Activated T-helper 2 cell treated with anti-CD3 and anti-CD28 coated beads, Interferon-gamma antibody, Interleukin-2, Interleukin-4, amounts not matched to agents 10 μg/mL and 5 μg/mL and 100 μg/mL, durations not matched to agents 14 hours and 24 hours and 36 hours (primary cell): Measurements from ENCODE around the gene HTT. TPM values are rescaled to one million over a fixed set of nuclear protein-coding genes. Genes with fewer than 3 reads are reported as not detected.

Experiments
- DNase-seq: peaks from one replicate; pipeline ENCODE4 v3.0.0; 2021; ENCODE audit warnings: low spot score
- H3K27ac Mint-ChIP-seq: one replicate; pipeline ENCODE4 v1.8.0; 2021; ENCODE audit warnings: mixed read lengths
- H3K27me3 Mint-ChIP-seq: one replicate; pipeline ENCODE4 v1.8.0; 2021; ENCODE audit warnings: low read depth, mixed read lengths
- H3K36me3 Mint-ChIP-seq: one replicate; pipeline ENCODE4 v1.8.0; 2021; ENCODE audit warnings: low read depth, mixed read lengths
- H3K4me1 Mint-ChIP-seq: one replicate; pipeline ENCODE4 v1.8.0; 2021; ENCODE audit warnings: low read depth, mixed read lengths
- H3K4me3 Mint-ChIP-seq: one replicate; pipeline ENCODE4 v1.8.0; 2021; ENCODE audit warnings: low read depth, mild to moderate bottlenecking, moderate library complexity, mixed read lengths
- H3K9me3 Mint-ChIP-seq: one replicate; pipeline ENCODE4 v1.8.0; 2021; ENCODE audit warnings: mixed read lengths
- intact Hi-C: fragments of 100-400 bp; cut with micrococcal nuclease; formaldehyde crosslinking; loops from one replicate; pipeline ENCODE4 v1.15.1; 2023
- total RNA-seq: library from RNA; stranded (reverse); gene quantifications from 2 replicates; pipeline ENCODE4 v1.2.3, GENCODE V29; 2022

Gene HTT
- total RNA-seq, 1 donor from 2014 or later, result 65.3 TPM

GRCh38 chr4:3227878-3228675 lies 153.6 kb downstream of the HTT start:
- intact Hi-C loops, result no loop called here
- no peak for DNase-seq
- no peaks in the 10 kb centered on the region for H3K4me1 Mint-ChIP-seq
- no peaks in the 10 kb centered on the region for H3K27me3 Mint-ChIP-seq
- peaks cover 59% of the 10 kb centered on the region for H3K36me3 Mint-ChIP-seq
- H3K27ac Mint-ChIP-seq, result no peak overlapping the region
- no peaks in the 10 kb centered on the region for H3K9me3 Mint-ChIP-seq
- H3K4me3 Mint-ChIP-seq, result no peak overlapping the region

GRCh38 chr4:3228881-3229280 lies 154.4 kb downstream of the HTT start:
- intact Hi-C loops, result no loop called here
- no peaks in the 10 kb centered on the region for H3K4me1 Mint-ChIP-seq
- H3K36me3 Mint-ChIP-seq, result peaks cover 59% of the 10 kb centered on the region
- no peak overlapping the region for H3K27ac Mint-ChIP-seq
- DNase-seq, result no peak
- no peak overlapping the region for H3K4me3 Mint-ChIP-seq
- H3K9me3 Mint-ChIP-seq, result no peaks in the 10 kb centered on the region
- no peaks in the 10 kb centered on the region for H3K27me3 Mint-ChIP-seq

- Mint-ChIP-seq H3K4me1 (no peaks in the 10 kb centered on the region), H3K27ac (no peak overlapping the region), H3K9me3 (no peaks in the 10 kb centered on the region), H3K4me3 (no peak overlapping the region), H3K27me3 (no peaks in the 10 kb centered on the region), H3K36me3 (peaks cover 58% of the 10 kb centered on the region)
- no peak for DNase-seq
- intact Hi-C loops, result no loop called here
Observed at GRCh38 chr4:3229328-3229727, 154.8 kb downstream of the HTT start.

- H3K4me3 Mint-ChIP-seq, result no peak overlapping the region
Observed at GRCh38 chr4:3229964-3230363, 155.5 kb downstream of the HTT start.

GRCh38 chr4:3231471-3231870 lies 157.0 kb downstream of the HTT start:
- H3K4me1 Mint-ChIP-seq, result no peaks in the 10 kb centered on the region
- H3K9me3 Mint-ChIP-seq, result no peaks in the 10 kb centered on the region
- no peak overlapping the region for H3K4me3 Mint-ChIP-seq
- intact Hi-C loops, result no loop called here
- H3K27me3 Mint-ChIP-seq, result no peaks in the 10 kb centered on the region
- H3K36me3 Mint-ChIP-seq, result peaks cover 53% of the 10 kb centered on the region
- no peak for DNase-seq
- H3K27ac Mint-ChIP-seq, result no peak overlapping the region

More at GRCh38 chr4:3229964-3230363, 155.5 kb downstream of the HTT start:
- no peaks in the 10 kb centered on the region for H3K4me1 Mint-ChIP-seq
- DNase-seq, result no peak
- no peak overlapping the region for H3K27ac Mint-ChIP-seq
- H3K27me3 Mint-ChIP-seq, result no peaks in the 10 kb centered on the region
- intact Hi-C loops, result no loop called here
- peaks cover 58% of the 10 kb centered on the region for H3K36me3 Mint-ChIP-seq
- H3K9me3 Mint-ChIP-seq, result no peaks in the 10 kb centered on the region

GRCh38 chr4:3232001-3232400 lies 157.5 kb downstream of the HTT start:
- peaks cover 53% of the 10 kb centered on the region for H3K36me3 Mint-ChIP-seq
- intact Hi-C loops, result no loop called here
- H3K27me3 Mint-ChIP-seq, result no peaks in the 10 kb centered on the region
- no peaks in the 10 kb centered on the region for H3K4me1 Mint-ChIP-seq
- H3K9me3 Mint-ChIP-seq, result no peaks in the 10 kb centered on the region
- DNase-seq, result no peak
- no peak overlapping the region for H3K4me3 Mint-ChIP-seq
- no peak overlapping the region for H3K27ac Mint-ChIP-seq

- intact Hi-C loops, result no loop called here
- no peaks in the 10 kb centered on the region for H3K9me3 Mint-ChIP-seq
- DNase-seq, result no peak
- H3K27me3 Mint-ChIP-seq, result no peaks in the 10 kb centered on the region
- H3K4me1 Mint-ChIP-seq, result no peaks in the 10 kb centered on the region
- H3K36me3 Mint-ChIP-seq, result peaks cover 52% of the 10 kb centered on the region
- H3K27ac Mint-ChIP-seq, result no peak overlapping the region
- no peak overlapping the region for H3K4me3 Mint-ChIP-seq
Observed at GRCh38 chr4:3232871-3233271, 158.4 kb downstream of the HTT start.

- Mint-ChIP-seq H3K27ac (no peak overlapping the region), H3K4me1 (no peaks in the 10 kb centered on the region), H3K9me3 (no peaks in the 10 kb centered on the region), H3K27me3 (no peaks in the 10 kb centered on the region), H3K4me3 (no peak overlapping the region), H3K36me3 (peaks cover 51% of the 10 kb centered on the region)
- no peak for DNase-seq
- intact Hi-C loops, result no loop called here
Observed at GRCh38 chr4:3233391-3234071, 159.1 kb downstream of the HTT start.

GRCh38 chr4:3234171-3235029 lies 159.9 kb downstream of the HTT start:
- no peaks in the 10 kb centered on the region for H3K4me1 Mint-ChIP-seq

GRCh38 chr4:3235030-3235345 lies 160.5 kb downstream of the HTT start:
- Mint-ChIP-seq H3K4me1 (no peaks in the 10 kb centered on the region), H3K9me3 (no peaks in the 10 kb centered on the region), H3K27me3 (no peaks in the 10 kb centered on the region), H3K4me3 (no peak overlapping the region), H3K36me3 (peaks cover 43% of the 10 kb centered on the region), H3K27ac (no peak overlapping the region)
- intact Hi-C loops, result no loop called here
- DNase-seq, result no peak

More at GRCh38 chr4:3234171-3235029, 159.9 kb downstream of the HTT start:
- intact Hi-C loops, result no loop called here
- Mint-ChIP-seq H3K27me3 (no peaks in the 10 kb centered on the region), H3K4me3 (no peak overlapping the region), H3K36me3 (peaks cover 46% of the 10 kb centered on the region), H3K9me3 (no peaks in the 10 kb centered on the region), H3K27ac (no peak overlapping the region)
- DNase-seq, result no peak

GRCh38 chr4:3235581-3235980 lies 161.1 kb downstream of the HTT start:
- Mint-ChIP-seq H3K27me3 (no peaks in the 10 kb centered on the region), H3K27ac (no peak overlapping the region), H3K36me3 (peaks cover 37% of the 10 kb centered on the region), H3K9me3 (no peaks in the 10 kb centered on the region), H3K4me1 (no peaks in the 10 kb centered on the region), H3K4me3 (no peak overlapping the region)
- DNase-seq, result no peak
- intact Hi-C loops, result no loop called here

GRCh38 chr4:3236326-3236878 lies 161.9 kb downstream of the HTT start:
- intact Hi-C loops, result no loop called here
- Mint-ChIP-seq H3K27ac (no peak overlapping the region), H3K27me3 (no peaks in the 10 kb centered on the region), H3K4me3 (no peak overlapping the region), H3K4me1 (no peaks in the 10 kb centered on the region), H3K9me3 (no peaks in the 10 kb centered on the region), H3K36me3 (peaks cover 32% of the 10 kb centered on the region)
- no peak for DNase-seq
